GM18498 (cell line): ENCODE measurements around the gene GLTPD2.
A peak's percentile ranks its signal among the peaks of the same experiment; 100 is the strongest.

Experiments
- ATAC-seq: cut with Tn5 transposase; IDR thresholded peaks from one replicate; pipeline ENCODE4 v1.9.1; 2021; ENCODE audit warnings: mild to moderate bottlenecking, moderate library complexity; ENCODE audit not compliant: unreplicated experiment

The GLTPD2 gene

DNA sequence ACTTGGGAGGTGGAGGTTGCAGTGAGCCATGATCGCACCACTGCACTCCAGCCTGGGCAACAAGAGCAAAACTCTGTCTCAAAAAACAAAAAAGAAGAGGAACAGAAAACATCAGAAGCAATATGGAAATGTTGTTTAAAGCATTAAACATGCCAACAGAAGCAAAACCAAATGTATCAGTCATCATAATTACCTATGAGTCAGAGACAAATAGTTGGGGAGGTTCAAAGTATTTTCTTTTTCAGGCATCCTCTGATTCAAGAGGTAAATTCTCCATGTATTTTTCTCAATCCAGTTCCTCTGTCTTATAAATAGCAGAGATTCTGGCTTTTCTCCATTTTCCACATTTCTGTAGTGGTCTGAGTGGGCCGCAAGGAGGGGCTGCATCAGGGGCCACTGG, 19.1 kb upstream of the GLTPD2 start:
- ATAC-seq, result no peak

DNA sequence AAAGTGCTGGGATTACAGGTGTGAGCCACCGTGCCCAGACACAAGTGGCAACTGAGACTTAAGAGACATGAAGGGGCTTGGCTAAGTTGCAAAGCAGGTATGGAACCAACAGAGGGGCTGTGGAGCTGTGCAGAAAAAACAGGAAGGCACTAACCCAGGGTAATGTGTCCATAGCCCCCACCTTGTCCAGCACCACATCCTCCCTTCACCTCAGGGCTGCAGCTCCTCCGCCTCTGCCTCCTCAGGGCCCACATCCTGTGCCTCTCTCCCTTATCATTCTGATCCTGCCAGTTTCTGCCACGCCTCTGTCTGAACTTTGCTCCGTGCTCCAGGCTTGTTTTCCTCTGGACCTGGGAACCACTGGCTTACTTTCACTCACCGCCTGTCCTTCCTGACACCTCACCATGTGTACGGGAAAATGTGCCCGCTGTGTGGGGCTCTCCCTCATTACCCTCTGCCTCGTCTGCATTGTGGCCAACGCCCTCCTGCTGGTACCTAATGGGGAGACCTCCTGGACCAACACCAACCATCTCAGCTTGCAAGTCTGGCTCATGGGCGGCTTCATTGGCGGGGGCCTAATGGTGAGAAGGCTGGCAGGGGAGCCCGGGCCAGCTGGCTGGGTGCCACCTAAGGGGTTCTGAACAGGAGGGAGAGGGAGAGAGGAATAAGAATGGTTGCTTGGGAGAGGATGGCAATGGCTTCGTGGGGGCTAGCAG, 17.1 kb upstream of the GLTPD2 start, which contains the start of gene TM4SF5:
Gene TM4SF5 (plus strand): TSS at position 368 of the 716 bp plus-strand sequence. CDS start 37 bp downstream, at position 405.
- ATAC-seq, result no peak

DNA sequence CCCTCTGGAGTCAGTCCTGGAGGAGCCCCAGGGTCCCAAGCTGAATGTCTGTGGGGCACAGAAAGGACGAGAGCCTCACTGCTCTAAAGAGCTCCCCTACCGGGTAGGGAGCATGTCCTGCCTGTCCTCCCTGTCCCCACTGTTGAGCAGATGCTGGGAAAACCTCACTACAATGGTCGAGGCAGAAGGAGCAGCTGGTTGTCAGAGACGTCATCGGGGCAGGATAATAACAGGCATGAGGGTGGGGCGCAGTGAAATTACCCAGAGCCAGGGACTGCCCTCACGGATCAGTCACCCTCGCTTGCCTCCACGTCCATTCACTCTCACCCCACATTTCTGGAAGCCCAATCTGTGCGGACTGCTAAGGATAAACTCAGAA, 16.5 kb upstream of the GLTPD2 start:
- ATAC-seq, result no peak

- ATAC-seq, result no peak
Observed at GRCh38 chr17:4777969-4778760, 10.6 kb upstream of the GLTPD2 start.

DNA sequence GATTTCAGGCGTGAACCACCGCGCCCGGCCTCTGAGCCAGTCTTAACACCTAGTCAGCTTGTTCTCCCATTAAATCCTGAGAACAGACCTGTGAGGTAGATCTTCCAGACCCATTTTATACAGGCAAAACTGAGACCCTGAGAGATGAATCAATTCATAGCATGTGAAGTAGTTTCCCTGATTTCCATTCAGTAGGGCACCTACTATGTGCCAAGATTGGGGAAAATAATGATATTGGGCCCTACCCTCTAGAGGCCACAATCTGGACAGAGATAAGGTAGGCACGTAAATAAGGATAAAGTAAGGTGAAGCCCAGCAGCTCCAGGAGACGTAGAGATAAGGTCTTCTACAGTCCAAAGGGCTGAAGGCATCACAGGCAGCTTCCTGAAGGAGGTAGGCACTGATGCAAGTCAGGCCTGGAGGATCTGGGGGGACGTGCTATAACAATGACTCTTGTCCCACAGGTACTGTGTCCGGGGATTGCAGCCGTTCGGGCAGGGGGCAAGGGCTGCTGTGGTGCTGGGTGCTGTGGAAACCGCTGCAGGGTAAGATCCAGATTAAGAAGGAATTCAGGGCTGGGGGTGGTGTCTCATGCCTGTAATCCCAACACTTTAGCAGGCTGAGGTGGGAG, 8.3 kb upstream of the GLTPD2 start:
- no peak for ATAC-seq

GRCh38 chr17:4782652-4783051, 6.1 kb upstream of the GLTPD2 start:
- ATAC-seq, result no peak

GRCh38 chr17:4785311-4786105, 3.3 kb upstream of the GLTPD2 start:
- ATAC-seq, result no peak

DNA sequence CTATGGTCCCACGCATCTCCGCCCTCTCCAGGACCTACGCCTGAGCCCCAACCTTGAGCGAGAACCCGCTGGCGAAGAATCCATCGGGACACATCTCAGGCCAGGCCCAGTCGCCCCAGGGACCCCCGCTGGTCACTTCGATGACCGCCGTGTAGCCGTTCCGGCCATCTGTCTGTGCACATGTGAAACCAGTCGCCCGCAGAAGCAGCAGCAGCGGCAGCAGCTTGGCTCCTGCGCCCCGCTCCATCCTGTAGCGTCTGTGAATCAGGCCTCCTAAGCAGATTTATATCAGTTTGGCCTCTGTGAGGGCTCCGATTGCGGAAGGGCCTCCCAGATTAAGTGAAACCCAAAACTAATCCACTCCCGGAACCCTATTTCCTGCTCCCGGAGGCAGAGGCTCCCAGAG, 2.7 kb upstream of the GLTPD2 start, which contains the start of gene VMO1:
Gene VMO1 (minus strand): TSS at position 259 of the 406 bp plus-strand sequence. CDS start 12 bp downstream, at position 247.
- no peak for ATAC-seq

- ATAC-seq, result no peak
Observed at GRCh38 chr17:4786516-4786915, 2.2 kb upstream of the GLTPD2 start.

DNA sequence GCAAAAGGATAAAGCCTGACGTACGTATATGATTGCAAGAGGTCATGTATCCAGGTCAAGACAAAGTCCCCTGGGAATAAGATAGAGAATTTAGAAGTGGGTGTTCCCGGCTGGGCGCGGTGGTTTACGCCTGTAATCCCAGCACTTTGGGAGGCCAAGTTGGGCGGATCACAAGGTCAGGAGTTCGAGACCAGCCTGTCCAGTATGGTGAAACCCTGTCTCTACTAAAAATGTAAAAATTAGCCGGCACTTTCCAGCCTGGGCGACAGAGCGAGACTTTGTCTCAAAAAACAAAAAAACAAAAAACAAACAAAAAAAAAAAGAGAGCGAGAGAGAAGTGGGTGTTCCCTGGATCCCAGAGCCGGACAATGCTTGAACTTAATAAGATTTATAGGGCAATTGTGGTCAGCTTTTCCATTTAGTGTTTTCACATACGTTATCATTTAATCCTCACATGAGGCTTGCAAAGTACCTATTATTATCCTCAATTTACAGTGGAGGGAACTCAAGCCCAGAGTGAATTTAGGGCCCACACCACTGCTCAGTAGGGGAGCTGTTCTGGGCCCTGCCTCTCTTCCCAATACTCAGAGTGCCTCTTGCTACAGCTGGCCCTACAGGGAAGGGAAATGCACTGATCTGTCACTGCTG, 481 bp upstream of the GLTPD2 start:
- ATAC-seq, result no peak

- no peak for ATAC-seq
Observed at GRCh38 chr17:4789701-4789950, 862 bp downstream of the GLTPD2 start.

GRCh38 chr17:4789951-4790704, 1.4 kb downstream of the GLTPD2 start:
- ATAC-seq, result peak; percentile 90

GRCh38 chr17:4790705-4791088, 1.9 kb downstream of the GLTPD2 start:
- no peak for ATAC-seq

- ATAC-seq, result no peak
Observed at GRCh38 chr17:4795168-4795567, 6.4 kb downstream of the GLTPD2 start.

GRCh38 chr17:4796552-4796920, 7.8 kb downstream of the GLTPD2 start:
- peak; percentile 22 for ATAC-seq

DNA sequence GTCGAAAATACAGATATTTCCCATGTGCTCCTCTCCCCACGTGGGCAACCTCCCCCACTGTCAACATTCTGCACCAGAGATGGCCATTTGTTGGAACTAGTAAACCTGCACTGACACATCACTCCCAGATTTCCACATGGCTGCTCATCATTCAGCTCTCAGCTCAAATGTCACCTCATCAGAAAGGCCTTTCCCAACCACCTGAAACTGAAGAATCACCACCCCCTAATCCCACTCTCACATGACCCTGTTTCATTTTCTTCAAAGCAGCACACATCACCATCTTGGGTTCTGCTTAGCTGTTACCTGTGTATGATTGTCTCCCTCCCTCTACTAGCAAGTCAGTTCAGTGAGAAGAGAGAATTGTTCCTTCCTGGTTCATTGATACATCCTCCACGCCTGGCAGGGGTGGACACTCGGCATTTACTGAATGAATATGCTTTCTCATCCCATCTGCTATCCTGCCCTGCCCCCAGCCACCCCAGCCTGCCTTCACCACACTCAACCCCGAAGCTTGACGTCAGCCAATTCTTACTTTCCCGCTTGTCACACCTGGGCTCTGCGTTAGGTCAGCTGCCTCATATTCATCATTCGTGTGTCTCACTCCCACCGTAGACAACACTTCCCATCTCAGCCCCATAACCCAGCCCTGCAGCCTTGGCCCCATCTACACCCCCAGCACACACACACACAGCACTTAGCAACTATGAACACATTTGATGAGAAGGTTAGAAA, 11.9 kb downstream of the GLTPD2 start:
- ATAC-seq, result no peak

DNA sequence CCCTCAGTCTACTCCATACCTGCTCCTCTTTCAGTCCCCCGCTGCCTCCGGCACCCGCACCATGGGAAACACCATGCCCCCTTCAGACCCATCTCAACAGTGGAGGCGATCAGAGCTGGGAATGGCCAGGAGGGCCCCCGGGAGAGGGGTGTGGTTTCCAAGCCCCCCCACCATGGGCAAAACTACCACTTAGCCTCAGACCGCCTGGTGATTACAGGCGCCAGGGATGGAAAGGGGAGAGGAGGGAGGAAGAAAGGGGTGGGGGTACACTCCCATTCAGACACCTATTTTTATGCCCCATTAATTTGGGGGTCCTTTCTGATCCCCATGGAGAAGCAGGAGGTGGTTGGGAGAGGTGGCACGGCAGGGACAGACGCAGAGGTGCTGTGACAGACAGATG, 13.5 kb downstream of the GLTPD2 start, which contains the start of gene C17orf114:
Gene C17orf114 (minus strand): TSS at position 101 of the 400 bp plus-strand sequence.
- ATAC-seq, result no peak

DNA sequence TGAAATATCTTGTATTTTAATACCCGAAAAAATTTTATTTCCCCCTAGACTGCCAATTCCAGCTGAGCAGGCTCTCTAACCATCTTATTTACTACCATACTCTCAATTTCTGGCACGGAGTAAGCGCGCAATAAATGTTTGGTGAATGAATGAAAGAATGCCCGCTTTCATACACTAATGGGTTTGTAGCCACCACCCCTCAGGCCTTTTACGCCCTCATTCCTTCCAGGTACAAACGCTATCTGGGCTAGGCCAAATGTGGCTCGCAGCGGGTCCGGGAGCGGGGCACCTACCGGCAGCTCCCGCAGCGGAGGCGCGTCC, 17.7 kb downstream of the GLTPD2 start:
- no peak for ATAC-seq
